ENCODE data around the gene APOB. TPM values are rescaled to one million over a fixed set of nuclear protein-coding genes. Genes with fewer than 3 reads are reported as not detected.

The APOB gene
- total RNA-seq, 2 experiments from 2014 or later = not detected

GRCh38 chr2:21009662-21010225 is 34.1 kb downstream of the APOB start:
- ChIA-PET POLR2A (no interaction called here), CTCF (no interaction called here)
- Mint-ChIP-seq H3K4me3 (no peak overlapping the region), H3K9me3 (no peaks in the 10 kb centered on the region), H3K27ac (no peak overlapping the region), H3K4me1 (ENCODE audit: low read depth) (no peaks in the 10 kb centered on the region), H3K36me3 (no peaks in the 10 kb centered on the region), H3K27me3 (peaks cover 11% of the 10 kb centered on the region)
- DNase-seq = no peak
- intact Hi-C loops (cut with micrococcal nuclease) = no loop called here

- Mint-ChIP-seq H3K4me1 (ENCODE audit: low read depth) (no peaks in the 10 kb centered on the region), H3K9me3 (no peaks in the 10 kb centered on the region), H3K27me3 (peaks cover 11% of the 10 kb centered on the region), H3K36me3 (no peaks in the 10 kb centered on the region), H3K4me3 (no peak overlapping the region), H3K27ac (no peak overlapping the region)
- CTCF ChIA-PET = no interaction called here
- intact Hi-C loops (cut with micrococcal nuclease) = no loop called here
- POLR2A ChIA-PET = no interaction called here
- no peak for DNase-seq
Measured at GRCh38 chr2:21008790-21009661, 34.8 kb downstream of the APOB start.

DNA sequence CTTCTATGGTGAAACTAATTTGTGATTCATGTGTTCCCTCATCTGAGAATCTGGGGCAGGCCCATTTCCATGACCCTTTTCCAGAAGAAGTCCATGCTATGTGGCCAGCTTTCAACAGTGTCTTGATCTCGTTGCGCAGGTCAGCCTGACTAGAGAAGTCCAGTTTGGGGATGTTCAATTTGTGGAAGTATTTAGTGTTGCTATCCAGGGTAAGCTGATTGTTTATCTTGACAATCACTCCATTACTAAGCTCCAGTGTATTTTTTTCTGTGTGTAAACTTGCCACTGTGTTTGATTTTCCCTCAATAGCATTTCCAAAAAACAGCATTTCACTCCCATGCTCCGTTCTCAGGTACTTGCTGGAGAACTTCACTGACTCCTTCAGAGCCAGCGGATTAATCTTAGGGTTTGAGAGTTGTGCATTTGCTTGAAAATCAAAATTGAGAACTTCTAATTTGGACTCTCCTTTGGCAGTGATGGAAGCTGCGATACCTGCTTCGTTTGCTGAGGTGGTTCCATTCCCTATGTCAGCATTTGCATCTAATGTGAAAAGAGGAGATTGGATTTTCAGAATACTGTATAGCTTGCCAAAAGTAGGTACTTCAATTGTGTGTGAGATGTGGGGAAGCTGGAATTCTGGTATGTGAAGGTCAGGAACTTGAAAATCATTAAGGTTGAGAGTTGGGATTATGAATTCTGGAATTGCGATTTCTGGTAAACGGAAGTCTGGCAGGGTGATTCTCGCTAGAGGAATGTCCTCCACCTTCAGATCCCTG is 35.7 kb downstream of the APOB start:
- H3K27ac Mint-ChIP-seq = no peak overlapping the region
- no peaks in the 10 kb centered on the region for H3K36me3 Mint-ChIP-seq
- peaks cover 11% of the 10 kb centered on the region for H3K27me3 Mint-ChIP-seq
- ChIA-PET CTCF (no interaction called here), POLR2A (no interaction called here)
- no peaks in the 10 kb centered on the region for H3K4me1 Mint-ChIP-seq (ENCODE audit: low read depth)
- H3K9me3 Mint-ChIP-seq = no peaks in the 10 kb centered on the region
- no peak for DNase-seq
- no peak overlapping the region for H3K4me3 Mint-ChIP-seq
- intact Hi-C loops (cut with micrococcal nuclease) = no loop called here

- peaks cover 11% of the 10 kb centered on the region for H3K27me3 Mint-ChIP-seq
- ChIA-PET POLR2A (no interaction called here), CTCF (no interaction called here)
- no peak overlapping the region for H3K4me3 Mint-ChIP-seq
- H3K27ac Mint-ChIP-seq = no peak overlapping the region
- intact Hi-C loops (cut with micrococcal nuclease) = no loop called here
- DNase-seq = no peak
- H3K4me1 Mint-ChIP-seq (ENCODE audit: low read depth) = no peaks in the 10 kb centered on the region
- H3K9me3 Mint-ChIP-seq = no peaks in the 10 kb centered on the region
- no peaks in the 10 kb centered on the region for H3K36me3 Mint-ChIP-seq
Measured at GRCh38 chr2:21007129-21008013, 36.5 kb downstream of the APOB start.

- intact Hi-C loops (cut with micrococcal nuclease) = no loop called here
- Mint-ChIP-seq H3K9me3 (no peaks in the 10 kb centered on the region), H3K4me1 (ENCODE audit: low read depth) (no peaks in the 10 kb centered on the region), H3K36me3 (no peaks in the 10 kb centered on the region), H3K27me3 (peaks cover 8% of the 10 kb centered on the region), H3K4me3 (no peak overlapping the region), H3K27ac (no peak overlapping the region)
- POLR2A ChIA-PET = no interaction called here
- DNase-seq = no peak
- CTCF ChIA-PET = no interaction called here
Measured at GRCh38 chr2:21006423-21007128, 37.3 kb downstream of the APOB start.

GRCh38 chr2:21005700-21006422 is 38.0 kb downstream of the APOB start:
- ChIA-PET POLR2A (no interaction called here), CTCF (no interaction called here)
- intact Hi-C loops (cut with micrococcal nuclease) = no loop called here
- Mint-ChIP-seq H3K36me3 (no peaks in the 10 kb centered on the region), H3K4me3 (no peak overlapping the region), H3K27ac (no peak overlapping the region), H3K27me3 (peaks cover 8% of the 10 kb centered on the region), H3K9me3 (no peaks in the 10 kb centered on the region), H3K4me1 (ENCODE audit: low read depth) (no peaks in the 10 kb centered on the region)
- no peak for DNase-seq

- Mint-ChIP-seq H3K4me3 (no peak overlapping the region), H3K9me3 (no peaks in the 10 kb centered on the region), H3K27ac (no peak overlapping the region), H3K4me1 (ENCODE audit: low read depth) (no peaks in the 10 kb centered on the region), H3K36me3 (no peaks in the 10 kb centered on the region), H3K27me3 (peaks cover 8% of the 10 kb centered on the region)
- intact Hi-C loops (cut with micrococcal nuclease) = no loop called here
- ChIA-PET CTCF (no interaction called here), POLR2A (no interaction called here)
- no peak for DNase-seq
Measured at GRCh38 chr2:21005111-21005699, 38.7 kb downstream of the APOB start.

DNA sequence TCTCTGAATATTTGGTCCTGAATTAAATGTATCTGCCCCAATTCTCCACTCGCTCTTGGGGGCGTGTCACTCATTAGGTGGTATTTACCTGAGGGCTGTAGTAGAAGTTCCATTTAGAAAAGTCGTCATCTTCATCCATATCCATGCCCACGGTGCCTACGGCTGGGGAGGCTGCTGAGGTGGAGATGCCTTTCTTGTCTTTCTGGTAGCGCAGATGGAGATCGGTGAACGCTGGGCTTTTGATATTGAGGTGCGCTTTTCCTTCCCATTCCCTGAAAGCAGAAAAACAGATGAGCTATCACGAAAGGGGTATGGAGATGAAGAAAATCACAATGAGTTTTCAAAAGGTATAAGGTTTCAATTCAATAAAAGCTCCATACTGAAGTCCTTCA is 39.7 kb downstream of the APOB start:
- CTCF ChIA-PET = no interaction called here
- H3K27ac Mint-ChIP-seq = no peak overlapping the region
- no peaks in the 10 kb centered on the region for H3K36me3 Mint-ChIP-seq
- H3K27me3 Mint-ChIP-seq = peaks cover 8% of the 10 kb centered on the region
- intact Hi-C loops (cut with micrococcal nuclease) = no loop called here
- no peak for DNase-seq
- H3K9me3 Mint-ChIP-seq = no peaks in the 10 kb centered on the region
- POLR2A ChIA-PET = no interaction called here
- H3K4me1 Mint-ChIP-seq (ENCODE audit: low read depth) = no peaks in the 10 kb centered on the region
- no peak overlapping the region for H3K4me3 Mint-ChIP-seq

- Mint-ChIP-seq H3K27ac (no peak overlapping the region), H3K36me3 (no peaks in the 10 kb centered on the region), H3K4me3 (no peak overlapping the region), H3K27me3 (peaks cover 8% of the 10 kb centered on the region), H3K4me1 (ENCODE audit: low read depth) (no peaks in the 10 kb centered on the region), H3K9me3 (no peaks in the 10 kb centered on the region)
- ChIA-PET CTCF (no interaction called here), POLR2A (no interaction called here)
- intact Hi-C loops (cut with micrococcal nuclease) = no loop called here
- no peak for DNase-seq
Measured at GRCh38 chr2:21003572-21004180, 40.2 kb downstream of the APOB start.

DNA sequence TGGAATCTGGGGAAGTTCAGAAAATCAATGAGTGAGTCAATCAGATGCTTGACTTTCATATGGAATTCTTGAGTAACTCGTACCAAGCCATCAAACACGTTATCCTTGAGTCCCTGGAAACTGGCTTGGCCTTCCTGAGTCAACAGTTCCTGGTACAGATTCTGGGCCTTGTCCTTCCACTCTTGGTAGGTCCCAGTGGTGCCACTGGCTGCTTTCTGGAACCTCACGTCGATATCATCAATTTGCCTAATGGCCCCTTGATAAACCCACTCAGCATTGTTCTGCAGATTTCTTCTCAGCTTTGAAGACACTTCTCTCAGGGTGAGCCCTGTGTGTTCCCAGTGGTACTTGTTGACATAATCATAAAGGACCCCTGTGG is 41.1 kb downstream of the APOB start:
- no peaks in the 10 kb centered on the region for H3K36me3 Mint-ChIP-seq
- CTCF ChIA-PET = no interaction called here

More for the DNA sequence above, 41.1 kb downstream of the APOB start:
- POLR2A ChIA-PET = no interaction called here
- Mint-ChIP-seq H3K27ac (no peak overlapping the region), H3K27me3 (peaks cover 8% of the 10 kb centered on the region), H3K4me1 (ENCODE audit: low read depth) (no peaks in the 10 kb centered on the region), H3K4me3 (no peak overlapping the region), H3K9me3 (no peaks in the 10 kb centered on the region)
- DNase-seq = no peak
- intact Hi-C loops (cut with micrococcal nuclease) = no loop called here
